GM12874 (cell line): ENCODE data around the gene GRB7.

ENCODE experiments used
- TF ChIP-seq, protein P1 (sequence below): IDR thresholded peaks from 2 replicates; pipeline ENCODE4 v1.5.1; 2011; ENCODE audit warnings: low read depth, mild to moderate bottlenecking, control low read depth, low read length, moderate library complexity; ENCODE audit not compliant: insufficient read depth

The GRB7 gene

GRCh38 chr17:39744836-39745215 is 7.1 kb downstream of the GRB7 start:
- TF ChIP-seq, protein P1, sequence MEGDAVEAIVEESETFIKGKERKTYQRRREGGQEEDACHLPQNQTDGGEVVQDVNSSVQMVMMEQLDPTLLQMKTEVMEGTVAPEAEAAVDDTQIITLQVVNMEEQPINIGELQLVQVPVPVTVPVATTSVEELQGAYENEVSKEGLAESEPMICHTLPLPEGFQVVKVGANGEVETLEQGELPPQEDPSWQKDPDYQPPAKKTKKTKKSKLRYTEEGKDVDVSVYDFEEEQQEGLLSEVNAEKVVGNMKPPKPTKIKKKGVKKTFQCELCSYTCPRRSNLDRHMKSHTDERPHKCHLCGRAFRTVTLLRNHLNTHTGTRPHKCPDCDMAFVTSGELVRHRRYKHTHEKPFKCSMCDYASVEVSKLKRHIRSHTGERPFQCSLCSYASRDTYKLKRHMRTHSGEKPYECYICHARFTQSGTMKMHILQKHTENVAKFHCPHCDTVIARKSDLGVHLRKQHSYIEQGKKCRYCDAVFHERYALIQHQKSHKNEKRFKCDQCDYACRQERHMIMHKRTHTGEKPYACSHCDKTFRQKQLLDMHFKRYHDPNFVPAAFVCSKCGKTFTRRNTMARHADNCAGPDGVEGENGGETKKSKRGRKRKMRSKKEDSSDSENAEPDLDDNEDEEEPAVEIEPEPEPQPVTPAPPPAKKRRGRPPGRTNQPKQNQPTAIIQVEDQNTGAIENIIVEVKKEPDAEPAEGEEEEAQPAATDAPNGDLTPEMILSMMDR, result no peak

GRCh38 chr17:39745335-39746144 is 7.8 kb downstream of the GRB7 start:
- TF ChIP-seq, protein P1, result no peak

DNA sequence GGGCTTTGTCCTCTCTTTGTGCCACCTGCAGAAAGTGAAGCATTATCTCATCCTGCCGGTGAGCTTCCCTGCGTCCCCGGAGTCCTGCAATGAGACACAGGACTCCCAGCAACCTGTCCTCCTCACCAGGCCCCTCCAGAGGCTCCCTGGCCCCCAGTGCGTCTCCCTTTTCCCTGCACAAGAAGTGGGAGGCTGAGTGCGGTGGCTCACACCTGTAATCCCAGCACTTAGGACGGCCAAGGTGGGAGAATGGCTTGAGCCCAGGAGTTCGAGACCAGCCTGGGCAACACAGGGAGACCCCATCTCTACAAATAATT is 8.4 kb downstream of the GRB7 start:
- TF ChIP-seq, protein P1, result no peak

- TF ChIP-seq, protein P1, result no peak
Measured at GRCh38 chr17:39747745-39748144, 10.0 kb downstream of the GRB7 start.

GRCh38 chr17:39750131-39751015 is 12.6 kb downstream of the GRB7 start:
- TF ChIP-seq, protein P1, result no peak

- TF ChIP-seq, protein P1, result no peak
Measured at GRCh38 chr17:39751016-39751543, 13.3 kb downstream of the GRB7 start.

GRCh38 chr17:39751637-39752036 is 13.9 kb downstream of the GRB7 start:
- TF ChIP-seq, protein P1, result no peak
